HEK293T (cell line): ENCODE measurements around the gene KIAA0408.
"Not testable (repeated sequence)": the region's sequence is repeated elsewhere in the genome, so short reads cannot be mapped to it uniquely, and the experiment has no call there.

ENCODE experiments used
- CTCF ChIA-PET: fragments of 350-600 bp; formaldehyde crosslinking; extraction: SDS; loops from one replicate; lab custom pipeline; 2021; ENCODE audit warnings: antibody characterized with exemption, inconsistent platforms; lab: Yijun Ruan, JAX
- POLR2A ChIA-PET: fragments of 350-600 bp; formaldehyde crosslinking; extraction: SDS; loops from one replicate; lab custom pipeline; 2020; ENCODE audit warnings: antibody characterized with exemption, inconsistent platforms; lab: Yijun Ruan, JAX
- DNase-seq: peaks from one replicate; pipeline ENCODE4 v3.0.0; 2012; ENCODE audit warnings: mixed read lengths; ENCODE audit errors: extremely low spot score
- ARNT ChIP-seq: fragments of 450-650 bp; IDR thresholded peaks from 2 replicates; pipeline ENCODE4 v1.6.1; 2017; ENCODE audit warnings: mild to moderate bottlenecking
- BHLHE40 ChIP-seq: fragments of 450-650 bp; IDR thresholded peaks from 2 replicates; pipeline ENCODE4 v1.6.1; 2016; ENCODE audit warnings: mild to moderate bottlenecking, moderate library complexity, borderline replicate concordance
- CTBP1 ChIP-seq: fragments of 450-650 bp; IDR thresholded peaks from 2 replicates; pipeline ENCODE4 v1.6.1; 2016; ENCODE audit warnings: borderline replicate concordance
- ELF4 ChIP-seq: fragments of 450-650 bp; IDR thresholded peaks from 2 replicates; pipeline ENCODE4 v1.6.1; 2017; ENCODE audit warnings: antibody characterized with exemption
- FOXA1 ChIP-seq: fragments of 450-650 bp; IDR thresholded peaks from 2 replicates; pipeline ENCODE4 v1.6.1; 2016; ENCODE audit warnings: mild to moderate bottlenecking
- FOXK2 ChIP-seq: fragments of 450-650 bp; IDR thresholded peaks from 2 replicates; pipeline ENCODE4 v1.6.1; 2016; ENCODE audit warnings: mild to moderate bottlenecking
- FOXM1 ChIP-seq: fragments of 450-650 bp; IDR thresholded peaks from 2 replicates; pipeline ENCODE4 v1.6.1; 2017; ENCODE audit warnings: mild to moderate bottlenecking, borderline replicate concordance
- HDGF ChIP-seq: fragments of 450-650 bp; IDR thresholded peaks from 2 replicates; pipeline ENCODE4 v1.6.1; 2017; ENCODE audit warnings: antibody characterized with exemption, borderline replicate concordance
- L3MBTL2 ChIP-seq: fragments of 450-650 bp; conservative IDR thresholded peaks from 2 replicates; pipeline ENCODE4 v1.6.1; 2016; ENCODE audit warnings: mild to moderate bottlenecking
- LEF1 ChIP-seq: fragments of 450-650 bp; IDR thresholded peaks from 2 replicates; pipeline ENCODE4 v1.6.1; 2017; ENCODE audit warnings: mild to moderate bottlenecking, borderline replicate concordance
- NFRKB ChIP-seq: fragments of 450-650 bp; IDR thresholded peaks from 2 replicates; pipeline ENCODE4 v1.6.1; 2016; ENCODE audit warnings: mild to moderate bottlenecking, moderate library complexity
- SP1 ChIP-seq: fragments of 450-650 bp; IDR thresholded peaks from 2 replicates; pipeline ENCODE4 v1.6.1; 2017
- SUZ12 ChIP-seq: fragments of 450-650 bp; IDR thresholded peaks from 2 replicates; pipeline ENCODE4 v1.6.1; 2016; ENCODE audit warnings: mild to moderate bottlenecking
- TARDBP ChIP-seq: fragments of 450-650 bp; IDR thresholded peaks from 2 replicates; pipeline ENCODE4 v1.6.1; 2016
- ZNF384 ChIP-seq: fragments of 450-650 bp; IDR thresholded peaks from 2 replicates; pipeline ENCODE4 v1.6.1; 2016
- TF ChIP-seq, protein P1 (sequence below): fragments of 450-650 bp; IDR thresholded peaks from 2 replicates; pipeline ENCODE4 v1.6.1; 2016

KIAA0408 gene

DNA sequence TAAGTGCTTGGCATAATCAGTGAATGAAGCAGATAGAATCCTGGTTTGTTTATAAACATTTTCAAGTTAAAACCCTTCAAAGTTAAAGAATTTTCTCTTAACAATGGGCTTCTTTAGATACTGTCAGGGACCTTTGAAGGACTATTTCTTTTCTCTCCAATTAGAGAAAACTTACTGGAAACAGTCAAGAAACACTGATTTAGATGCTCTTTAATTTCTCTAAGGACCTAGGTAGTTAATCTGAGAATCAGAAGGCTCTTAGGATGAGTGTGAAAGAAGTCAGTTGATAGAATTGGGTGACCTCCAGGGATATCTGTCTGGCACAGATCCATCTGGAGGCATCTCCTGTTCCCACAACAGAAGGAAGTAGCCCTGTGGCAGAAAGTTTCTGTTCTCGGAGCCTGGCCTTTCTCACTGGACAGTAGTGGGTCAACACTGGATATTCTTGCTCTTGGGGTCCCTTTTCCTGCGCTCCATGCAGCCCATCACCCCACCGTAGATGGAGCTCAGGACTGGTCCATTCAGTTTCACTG, 22.5 kb downstream of the KIAA0408 start:
- DNase-seq: no peak
- ChIA-PET CTCF (no interaction called here), POLR2A (no interaction called here)
- no peak for TF ChIP-seq LEF1
- TF ChIP-seq L3MBTL2: no peak
- no peak for TF ChIP-seq FOXM1
- no peak for TF ChIP-seq FOXA1
- no peak for TF ChIP-seq ZNF384
- no peak for TF ChIP-seq ARNT
- no peak for TF ChIP-seq NFRKB
- no peak for TF ChIP-seq BHLHE40
- no peak for TF ChIP-seq SP1
- TF ChIP-seq HDGF: no peak

DNA sequence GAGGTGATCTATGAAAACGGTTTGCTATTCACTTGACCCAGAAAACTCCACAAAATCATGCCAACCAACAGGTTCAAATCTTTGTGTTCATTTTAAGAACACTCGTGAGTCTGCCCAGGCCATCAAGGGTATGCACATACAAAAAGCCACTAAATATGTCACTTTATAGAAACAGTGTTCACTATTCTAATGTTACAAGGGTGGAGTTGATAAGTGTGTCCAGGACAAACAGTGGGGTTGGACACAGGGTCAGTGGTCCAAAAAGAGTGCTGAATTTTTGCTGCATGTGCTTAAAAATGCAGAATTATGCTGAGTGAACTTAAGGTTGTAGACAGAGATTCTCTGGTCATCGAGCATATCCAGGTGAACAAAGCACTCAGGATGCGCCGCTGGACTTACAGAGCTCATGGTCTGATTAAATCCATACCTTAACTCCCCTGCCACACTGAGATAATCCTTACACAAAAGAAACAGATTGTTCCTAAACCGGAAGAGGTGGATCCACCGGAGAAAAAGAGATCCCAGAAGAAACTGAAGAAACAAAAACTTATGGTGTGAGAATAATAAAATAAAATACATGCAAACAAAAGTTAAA, 23.5 kb downstream of the KIAA0408 start:
- TF ChIP-seq ZNF384 (no peak), FOXA1 (no peak), BHLHE40 (no peak), HDGF (no peak), SUZ12 (no peak), ARNT (no peak)
- TF ChIP-seq, protein P1, sequence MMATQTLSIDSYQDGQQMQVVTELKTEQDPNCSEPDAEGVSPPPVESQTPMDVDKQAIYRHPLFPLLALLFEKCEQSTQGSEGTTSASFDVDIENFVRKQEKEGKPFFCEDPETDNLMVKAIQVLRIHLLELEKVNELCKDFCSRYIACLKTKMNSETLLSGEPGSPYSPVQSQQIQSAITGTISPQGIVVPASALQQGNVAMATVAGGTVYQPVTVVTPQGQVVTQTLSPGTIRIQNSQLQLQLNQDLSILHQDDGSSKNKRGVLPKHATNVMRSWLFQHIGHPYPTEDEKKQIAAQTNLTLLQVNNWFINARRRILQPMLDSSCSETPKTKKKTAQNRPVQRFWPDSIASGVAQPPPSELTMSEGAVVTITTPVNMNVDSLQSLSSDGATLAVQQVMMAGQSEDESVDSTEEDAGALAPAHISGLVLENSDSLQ: no peak
- DNase-seq: no peak
- POLR2A ChIA-PET: no interaction called here
- CTCF ChIA-PET: no interaction called here

DNA sequence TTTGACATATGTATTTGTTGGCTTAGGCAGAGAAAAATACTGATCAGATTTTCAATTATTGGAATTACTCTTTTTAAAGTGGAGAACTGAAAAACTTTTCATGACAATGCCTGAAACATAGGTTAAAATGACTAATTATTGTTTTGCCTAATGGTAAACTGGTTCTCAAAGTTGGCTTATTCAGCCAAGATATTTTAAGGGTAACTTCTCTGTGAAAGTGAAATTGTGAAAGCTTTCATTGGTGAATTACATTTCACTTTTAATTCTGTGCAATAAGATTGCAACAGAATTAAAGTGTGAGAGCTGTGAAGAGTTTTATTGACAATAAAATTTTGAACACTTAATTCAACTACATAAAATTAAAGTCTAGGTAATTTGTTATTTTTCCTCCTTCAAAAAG, 24.5 kb downstream of the KIAA0408 start:
- CTCF ChIA-PET: no interaction called here
- TF ChIP-seq SUZ12 (no peak), LEF1 (no peak), FOXM1 (no peak), ARNT (no peak)
- TF ChIP-seq, protein P1: no peak
- POLR2A ChIA-PET: no interaction called here
- no peak for DNase-seq

DNA sequence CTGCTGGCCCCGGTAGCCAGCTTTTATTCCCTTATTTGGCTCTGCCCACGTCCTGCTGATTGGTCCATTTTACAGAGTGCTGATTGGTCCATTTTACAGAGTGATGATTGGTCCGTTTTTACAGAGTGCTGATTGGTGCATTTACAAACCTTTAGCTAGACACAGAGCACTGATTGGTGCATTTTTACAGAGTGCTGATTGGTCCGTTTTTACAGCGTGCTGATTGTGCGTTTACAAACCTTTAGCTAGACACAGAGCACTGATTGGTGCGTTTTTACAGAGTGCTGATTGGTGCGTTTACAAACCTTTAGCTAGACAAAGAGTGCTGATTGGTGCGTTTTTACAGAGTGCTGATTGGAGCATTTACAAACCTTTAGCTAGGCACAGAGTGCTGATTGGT, 30.6 kb downstream of the KIAA0408 start:
- DNase-seq, CTCF ChIA-PET, POLR2A ChIA-PET: not testable (repeated sequence)

DNA sequence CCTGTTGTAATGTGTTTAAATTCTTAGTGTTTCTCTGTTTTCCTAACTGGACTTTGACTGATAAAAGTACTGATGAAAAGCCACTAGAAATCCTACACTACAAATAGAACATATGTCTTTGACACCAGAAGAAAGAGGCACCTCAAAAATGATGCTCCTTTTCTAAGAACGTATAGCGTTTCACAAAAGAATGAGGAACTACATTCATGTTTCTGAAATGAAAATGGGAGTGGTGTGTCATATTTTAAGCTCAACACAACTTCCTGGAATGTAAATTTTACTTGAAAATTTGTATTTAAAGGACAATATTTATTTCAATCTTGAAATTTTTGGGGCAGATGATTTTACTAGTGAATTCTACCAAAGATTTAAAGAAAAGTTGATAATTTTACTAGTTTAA, 35.3 kb downstream of the KIAA0408 start:
- TF ChIP-seq SUZ12 (no peak), L3MBTL2 (no peak), FOXK2 (no peak), BHLHE40 (no peak), CTBP1 (no peak), NFRKB (no peak), SP1 (no peak), HDGF (no peak), FOXM1 (no peak), LEF1 (no peak), TARDBP (no peak), ARNT (no peak), ZNF384 (no peak), FOXA1 (no peak), ELF4 (no peak)
- TF ChIP-seq, protein P1: no peak
- CTCF ChIA-PET: no interaction called here
- DNase-seq: no peak
- POLR2A ChIA-PET: no interaction called here

DNA sequence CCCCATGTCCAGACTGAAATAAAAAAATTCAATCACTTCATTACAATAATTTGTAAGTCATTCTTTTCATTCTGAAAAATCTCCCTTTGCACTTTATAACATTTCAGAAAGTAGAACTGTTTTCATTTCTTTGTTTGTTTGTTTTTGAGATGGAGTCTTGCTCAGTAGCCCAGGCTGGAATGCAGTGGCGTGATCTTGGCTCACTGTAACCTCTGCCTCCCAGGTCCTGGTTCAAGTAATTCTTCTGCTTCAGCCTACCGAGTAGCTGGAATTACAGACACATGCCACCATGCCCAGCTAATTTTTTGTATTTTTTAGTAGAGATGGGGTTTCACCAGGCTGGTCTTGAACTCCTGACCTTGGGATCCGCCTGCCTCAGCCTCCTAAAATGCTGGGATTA, 38.0 kb downstream of the KIAA0408 start:
- DNase-seq: not testable (repeated sequence)
- ChIA-PET POLR2A (interaction anchor here (1.0 kb wide), 1 partner anchor 154 kb away, joined by 5 read pairs; the partner anchor contains the start of gene RNF146), CTCF (interaction anchor here (1.2 kb wide), 1 partner anchor 12 kb away, joined by 3 read pairs; no protein-coding TSS in a partner anchor)

DNA sequence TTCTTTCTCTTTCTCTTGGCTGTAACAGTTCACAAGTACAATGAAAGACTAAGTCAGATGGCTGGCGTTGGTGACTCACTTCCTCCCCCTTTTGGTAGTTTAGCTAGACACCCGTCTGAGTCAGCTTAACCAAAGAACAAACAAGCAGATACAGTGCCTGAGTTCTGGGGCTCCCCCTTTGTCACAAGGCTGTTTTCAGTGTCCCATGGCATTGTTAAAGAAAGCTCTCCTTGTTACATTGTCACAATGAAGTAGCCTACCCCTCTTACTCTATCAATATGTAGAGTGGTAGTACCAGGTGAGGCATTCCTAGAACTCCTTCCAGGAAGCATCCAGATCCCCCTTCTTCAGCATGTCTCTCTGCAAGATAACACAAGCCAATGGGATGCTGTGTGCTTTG, 38.6 kb downstream of the KIAA0408 start:
- ChIA-PET CTCF (interaction anchor here (0.6 to 1.2 kb wide), 3 partner anchors 13 to 129 kb away, joined by 3 read pairs; no protein-coding TSS in a partner anchor), POLR2A (interaction anchor here (1.0 kb wide), 1 partner anchor 153 kb away, joined by 5 read pairs; the partner anchor contains the start of gene RNF146)
- peak; percentile 65 for DNase-seq
- TF ChIP-seq NFRKB (no peak), HDGF (no peak)

DNA sequence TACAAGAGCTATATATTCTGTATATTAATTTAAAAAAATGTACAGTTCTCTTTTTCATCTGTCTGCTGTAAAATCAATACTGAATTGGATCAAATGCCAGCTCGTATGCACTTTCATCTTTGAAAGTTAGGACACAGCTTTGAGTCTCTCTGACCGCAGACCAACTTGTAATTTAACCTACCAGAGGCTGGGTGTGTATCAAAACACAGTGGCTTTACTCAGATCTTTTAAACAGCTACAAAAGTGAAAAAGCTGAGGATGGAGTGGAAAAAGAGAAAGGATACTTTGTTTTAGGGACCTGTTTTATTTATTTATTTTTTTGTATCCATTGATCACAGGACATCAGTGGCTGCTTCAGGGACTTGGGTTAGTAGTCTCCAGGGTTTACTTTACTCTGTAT, 44.1 kb downstream of the KIAA0408 start:
- DNase-seq: no peak
- ChIA-PET CTCF (no interaction called here), POLR2A (no interaction called here)
- TF ChIP-seq CTBP1 (no peak), ARNT (no peak), TARDBP (no peak), ZNF384 (no peak), NFRKB (no peak), SP1 (no peak), LEF1 (no peak), FOXA1 (no peak)
- TF ChIP-seq, protein P1: no peak

DNA sequence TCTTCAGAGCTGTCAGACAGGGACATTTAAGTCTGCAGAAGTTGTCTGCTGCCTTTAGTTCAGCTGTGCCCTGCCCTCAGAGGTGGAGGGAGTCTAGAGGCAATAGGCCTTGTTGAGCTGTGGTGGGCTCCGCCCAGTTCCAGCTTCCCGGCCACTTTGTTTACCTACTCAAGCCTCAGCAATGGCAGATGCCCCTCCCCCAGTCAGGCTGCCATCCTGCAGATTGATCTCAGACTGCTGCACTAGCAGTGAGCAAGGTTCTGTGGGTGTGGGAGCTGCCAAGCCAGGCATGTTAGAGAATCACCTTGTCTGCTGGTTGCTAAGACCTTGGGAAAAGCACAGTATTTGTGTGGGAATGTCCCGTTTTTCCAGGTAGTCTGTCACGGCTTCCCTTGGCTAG, 46.1 kb downstream of the KIAA0408 start:
- CTCF ChIA-PET, DNase-seq, POLR2A ChIA-PET: not testable (repeated sequence)

DNA sequence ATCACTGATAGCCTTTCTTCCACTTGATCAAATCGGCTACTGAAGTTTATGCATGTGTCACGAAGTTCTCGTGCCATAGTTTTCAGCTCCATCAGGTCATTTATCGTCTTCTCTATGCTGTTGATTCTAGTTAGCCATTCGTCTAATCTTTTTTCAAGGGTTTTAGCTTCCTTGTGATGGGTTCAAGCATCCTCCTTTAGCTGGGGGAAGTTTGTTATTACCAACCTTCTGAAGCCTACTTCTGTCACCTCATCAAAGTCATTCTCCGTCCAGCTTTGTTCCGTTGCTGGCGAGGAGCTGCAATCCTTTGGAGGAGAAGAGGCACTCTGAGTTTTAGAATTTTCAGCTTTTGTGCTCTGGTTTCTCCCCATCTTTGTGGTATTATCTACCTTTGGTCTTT, 47.2 kb downstream of the KIAA0408 start:
- POLR2A ChIA-PET, CTCF ChIA-PET: not testable (repeated sequence)

More for the DNA sequence above, 47.2 kb downstream of the KIAA0408 start:
- not testable (repeated sequence) for DNase-seq
